Umbilical cord (tissue), 2 donors: ENCODE results near the gene PCDH19. TPM values are rescaled to one million over a fixed set of nuclear protein-coding genes. Genes with fewer than 3 reads are reported as not detected.
"Not testable (repeated sequence)": the region's sequence is repeated elsewhere in the genome, so short reads cannot be mapped to it uniquely, and the experiment has no call there.

Experiments used
- DNase-seq: peaks from one replicate; pipeline ENCODE4 v3.0.0-alpha.2; 2015; ENCODE audit warnings: low spot score
- total RNA-seq: library from RNA; depleted of rRNA; stranded (reverse); fragments of >200 nt; gene quantifications from one replicate; pipeline ENCODE4 v1.2.3, GENCODE V29; 2014; ENCODE audit warnings: low replicate concordance; ENCODE audit not compliant: insufficient read depth

PCDH19 gene
- 1.2 TPM for total RNA-seq

GRCh38 chrX:100409610-100410590, at the start of gene PCDH19:
TSS of gene PCDH19 (minus strand) at chrX:100410273. CDS start at chrX:100408597, 1,676 bp downstream.
- DNase-seq, result peak; percentile 71

- peak; percentile 1 for DNase-seq
These were observed 39.9 kb upstream of the PCDH19 start for GRCh38 chrX:100449696-100450608.

GRCh38 chrX:100447655-100448397, 37.8 kb upstream of the PCDH19 start:
- peak; percentile 63 for DNase-seq

- DNase-seq, result no peak
These were observed 35.5 kb upstream of the PCDH19 start for GRCh38 chrX:100445593-100445992.

GRCh38 chrX:100441321-100441720, 31.2 kb upstream of the PCDH19 start:
- not testable (repeated sequence) for DNase-seq

- DNase-seq, result no peak
These were observed 29.9 kb upstream of the PCDH19 start for GRCh38 chrX:100440006-100440405.

GRCh38 chrX:100435726-100436125, 25.7 kb upstream of the PCDH19 start:
- no peak for DNase-seq

GRCh38 chrX:100424012-100424411, 13.9 kb upstream of the PCDH19 start:
- DNase-seq, result no peak

GRCh38 chrX:100418556-100418955, 8.5 kb upstream of the PCDH19 start:
- no peak for DNase-seq

GRCh38 chrX:100417681-100418080, 7.6 kb upstream of the PCDH19 start:
- no peak for DNase-seq

GRCh38 chrX:100413229-100413628, 3.2 kb upstream of the PCDH19 start:
- peak; percentile 71 for DNase-seq

GRCh38 chrX:100411802-100412715, 2.0 kb upstream of the PCDH19 start:
- DNase-seq, result no peak

- no peak for DNase-seq
These were observed 1.1 kb upstream of the PCDH19 start for GRCh38 chrX:100410901-100411801.

GRCh38 chrX:100408713-100409609, 1.1 kb downstream of the PCDH19 start:
- no peak for DNase-seq

- peak; percentile 34 for DNase-seq
These were observed 2.0 kb downstream of the PCDH19 start for GRCh38 chrX:100407784-100408712.

GRCh38 chrX:100407147-100407783, 2.8 kb downstream of the PCDH19 start:
- DNase-seq, result no peak
